Forelimb muscle (tissue), 1 donor: ENCODE data around the gene ETFA. TPM values are rescaled to one million over a fixed set of nuclear protein-coding genes. Genes with fewer than 3 reads are reported as not detected.
"Not testable (repeated sequence)": the region's sequence is repeated elsewhere in the genome, so short reads cannot be mapped to it uniquely, and the experiment has no call there.

ENCODE experiments used
- DNase-seq: peaks from one replicate; pipeline ENCODE4 v3.0.0-alpha.2; 2013; ENCODE audit warnings: low read depth
- polyA plus RNA-seq: library from polyadenylated mRNA; unstranded; fragments of 120-200 nt; gene quantifications from one replicate; pipeline ENCODE4 v1.2.1, GENCODE V29; 2013; ENCODE audit not compliant: insufficient read length

The ETFA gene
- polyA plus RNA-seq, 1 donor = 113 TPM

GRCh38 chr15:76327191-76328105 is 16.2 kb upstream of the ETFA start:
- no peak for DNase-seq

- no peak for DNase-seq
These were observed 14.4 kb upstream of the ETFA start for GRCh38 chr15:76325704-76326103.

GRCh38 chr15:76324066-76324465 is 12.8 kb upstream of the ETFA start:
- no peak for DNase-seq

GRCh38 chr15:76321602-76322001 is 10.3 kb upstream of the ETFA start:
- no peak for DNase-seq

GRCh38 chr15:76321171-76321570 is 9.9 kb upstream of the ETFA start:
- DNase-seq = no peak

- no peak for DNase-seq
These were observed 8.7 kb upstream of the ETFA start for GRCh38 chr15:76320012-76320411.

- no peak for DNase-seq
These were observed 2.5 kb upstream of the ETFA start for GRCh38 chr15:76313731-76314130.

- not testable (repeated sequence) for DNase-seq
These were observed 1.9 kb upstream of the ETFA start for GRCh38 chr15:76313175-76313567.

- DNase-seq = no peak
These were observed 1.4 kb upstream of the ETFA start for GRCh38 chr15:76312540-76313174.

GRCh38 chr15:76310475-76311099 is 682 bp downstream of the ETFA start:
- DNase-seq = no peak

- no peak for DNase-seq
These were observed 1.5 kb downstream of the ETFA start for GRCh38 chr15:76309601-76310330.

GRCh38 chr15:76303909-76304308 is 7.4 kb downstream of the ETFA start:
- DNase-seq = no peak

- no peak for DNase-seq
These were observed 11.5 kb downstream of the ETFA start for GRCh38 chr15:76299786-76300185.

GRCh38 chr15:76298986-76299385 is 12.3 kb downstream of the ETFA start:
- no peak for DNase-seq

GRCh38 chr15:76297951-76298350 is 13.3 kb downstream of the ETFA start:
- not testable (repeated sequence) for DNase-seq

GRCh38 chr15:76296849-76297248 is 14.4 kb downstream of the ETFA start:
- no peak for DNase-seq

- not testable (repeated sequence) for DNase-seq
These were observed 16.8 kb downstream of the ETFA start for GRCh38 chr15:76294463-76294862.

GRCh38 chr15:76293361-76293760 is 17.9 kb downstream of the ETFA start:
- no peak for DNase-seq

- no peak for DNase-seq
These were observed 21.7 kb downstream of the ETFA start for GRCh38 chr15:76289582-76289981.

GRCh38 chr15:76286271-76286879 is 24.9 kb downstream of the ETFA start:
- DNase-seq = no peak

- no peak for DNase-seq
These were observed 25.9 kb downstream of the ETFA start for GRCh38 chr15:76285241-76285825.
